ENCODE data around the gene DNM3.

Gene DNM3

DNA sequence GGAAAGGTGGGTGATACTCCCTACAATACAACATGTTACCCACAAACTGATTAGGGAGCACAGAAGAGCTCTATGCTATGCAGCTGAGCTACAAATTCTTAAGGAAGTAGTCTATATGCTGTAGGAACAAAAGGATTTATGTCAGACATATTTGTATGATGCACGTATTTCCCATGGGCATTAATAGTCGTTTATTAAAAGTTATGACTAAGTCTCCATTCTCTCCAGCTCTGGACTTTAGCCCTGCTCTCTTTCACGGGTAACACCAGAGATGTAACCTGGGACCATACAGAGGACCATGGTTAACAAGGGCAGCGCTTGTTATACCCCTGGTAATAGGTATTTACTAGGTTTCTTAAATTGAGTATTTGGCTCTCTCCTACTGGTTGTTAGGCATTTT is 411.0 kb downstream of the DNM3 start:
- Histone ChIP-seq H3K79me2 (ENCODE audit: insufficient read depth, low read length) (no peaks in the 10 kb centered on the region), H3K27me3 (ENCODE audit: low read length) (no peaks in the 10 kb centered on the region), H3K9ac (ENCODE audit: low read length) (no peak overlapping the region), H3K4me2 (ENCODE audit: low read depth, low read length, poor library complexity, severe bottlenecking) (no peak overlapping the region), H2AFZ (ENCODE audit: low read depth, low read length, severe bottlenecking) (no peak overlapping the region), H3K4me3 (ENCODE audit: insufficient read depth, low read length, poor library complexity, severe bottlenecking) (no peak overlapping the region), H3K36me3 (ENCODE audit: low read length) (no peaks in the 10 kb centered on the region), H3F3A (ENCODE audit: insufficient read depth) (no peaks in the 10 kb centered on the region), H3K27ac (ENCODE audit: low read depth, low read length) (no peak overlapping the region), H4K20me1 (ENCODE audit: low read depth, low read length) (no peaks in the 10 kb centered on the region), H3K9me3 (ENCODE audit: insufficient read depth, low read length) (no peaks in the 10 kb centered on the region), H3K9me2 (replicated peaks; ENCODE audit: insufficient read depth, low read length) (no peaks in the 10 kb centered on the region)
- no peak for TF ChIP-seq EZH2phosphoT487 (conservative IDR thresholded peaks at IDR 0.05; ENCODE audit: low read length)
- TF ChIP-seq, protein P1, sequence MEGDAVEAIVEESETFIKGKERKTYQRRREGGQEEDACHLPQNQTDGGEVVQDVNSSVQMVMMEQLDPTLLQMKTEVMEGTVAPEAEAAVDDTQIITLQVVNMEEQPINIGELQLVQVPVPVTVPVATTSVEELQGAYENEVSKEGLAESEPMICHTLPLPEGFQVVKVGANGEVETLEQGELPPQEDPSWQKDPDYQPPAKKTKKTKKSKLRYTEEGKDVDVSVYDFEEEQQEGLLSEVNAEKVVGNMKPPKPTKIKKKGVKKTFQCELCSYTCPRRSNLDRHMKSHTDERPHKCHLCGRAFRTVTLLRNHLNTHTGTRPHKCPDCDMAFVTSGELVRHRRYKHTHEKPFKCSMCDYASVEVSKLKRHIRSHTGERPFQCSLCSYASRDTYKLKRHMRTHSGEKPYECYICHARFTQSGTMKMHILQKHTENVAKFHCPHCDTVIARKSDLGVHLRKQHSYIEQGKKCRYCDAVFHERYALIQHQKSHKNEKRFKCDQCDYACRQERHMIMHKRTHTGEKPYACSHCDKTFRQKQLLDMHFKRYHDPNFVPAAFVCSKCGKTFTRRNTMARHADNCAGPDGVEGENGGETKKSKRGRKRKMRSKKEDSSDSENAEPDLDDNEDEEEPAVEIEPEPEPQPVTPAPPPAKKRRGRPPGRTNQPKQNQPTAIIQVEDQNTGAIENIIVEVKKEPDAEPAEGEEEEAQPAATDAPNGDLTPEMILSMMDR (IDR thresholded peaks at IDR 0.05; ENCODE audit: insufficient read depth, low read length, poor library complexity, severe bottlenecking) = no peak

DNA sequence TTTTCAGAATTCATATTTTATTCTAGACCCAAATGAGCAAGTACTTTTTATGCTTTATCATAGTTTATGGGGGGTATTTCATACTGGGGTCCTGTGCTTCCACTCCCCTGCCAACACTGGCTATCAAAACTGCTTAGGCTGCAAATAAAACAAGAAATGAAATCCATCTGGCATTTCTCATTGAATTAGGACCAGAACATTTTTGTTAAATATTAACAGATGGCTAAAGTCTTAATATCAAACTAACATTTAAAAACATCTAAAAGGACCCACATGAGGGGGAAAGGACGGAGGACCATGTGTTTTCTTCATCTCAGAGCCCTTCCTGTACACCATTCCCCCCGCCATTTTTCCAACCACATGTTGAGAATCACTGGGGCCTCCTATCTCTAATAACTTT is 411.7 kb downstream of the DNM3 start:
- no peaks in the 10 kb centered on the region for H3K36me3 ChIP-seq (ENCODE audit: low read length)
- H4K20me1 ChIP-seq (ENCODE audit: low read depth, low read length) = no peaks in the 10 kb centered on the region
- H3F3A ChIP-seq (ENCODE audit: insufficient read depth) = no peaks in the 10 kb centered on the region
- H3K9me2 ChIP-seq (replicated peaks; ENCODE audit: insufficient read depth, low read length) = no peaks in the 10 kb centered on the region
- H3K9me3 ChIP-seq (ENCODE audit: insufficient read depth, low read length) = no peaks in the 10 kb centered on the region
- TF ChIP-seq, protein P1 (IDR thresholded peaks at IDR 0.05; ENCODE audit: insufficient read depth, low read length, poor library complexity, severe bottlenecking) = no peak
- no peak for TF ChIP-seq EZH2phosphoT487 (conservative IDR thresholded peaks at IDR 0.05; ENCODE audit: low read length)
- H3K4me2 ChIP-seq (ENCODE audit: low read depth, low read length, poor library complexity, severe bottlenecking) = no peak overlapping the region
- no peaks in the 10 kb centered on the region for H3K79me2 ChIP-seq (ENCODE audit: insufficient read depth, low read length)
- H3K27ac ChIP-seq (ENCODE audit: low read depth, low read length) = no peak overlapping the region
- H3K4me3 ChIP-seq (ENCODE audit: insufficient read depth, low read length, poor library complexity, severe bottlenecking) = no peak overlapping the region
- no peaks in the 10 kb centered on the region for H3K27me3 ChIP-seq (ENCODE audit: low read length)
- H3K9ac ChIP-seq (ENCODE audit: low read length) = no peak overlapping the region
- H2AFZ ChIP-seq (ENCODE audit: low read depth, low read length, severe bottlenecking) = no peak overlapping the region

DNA sequence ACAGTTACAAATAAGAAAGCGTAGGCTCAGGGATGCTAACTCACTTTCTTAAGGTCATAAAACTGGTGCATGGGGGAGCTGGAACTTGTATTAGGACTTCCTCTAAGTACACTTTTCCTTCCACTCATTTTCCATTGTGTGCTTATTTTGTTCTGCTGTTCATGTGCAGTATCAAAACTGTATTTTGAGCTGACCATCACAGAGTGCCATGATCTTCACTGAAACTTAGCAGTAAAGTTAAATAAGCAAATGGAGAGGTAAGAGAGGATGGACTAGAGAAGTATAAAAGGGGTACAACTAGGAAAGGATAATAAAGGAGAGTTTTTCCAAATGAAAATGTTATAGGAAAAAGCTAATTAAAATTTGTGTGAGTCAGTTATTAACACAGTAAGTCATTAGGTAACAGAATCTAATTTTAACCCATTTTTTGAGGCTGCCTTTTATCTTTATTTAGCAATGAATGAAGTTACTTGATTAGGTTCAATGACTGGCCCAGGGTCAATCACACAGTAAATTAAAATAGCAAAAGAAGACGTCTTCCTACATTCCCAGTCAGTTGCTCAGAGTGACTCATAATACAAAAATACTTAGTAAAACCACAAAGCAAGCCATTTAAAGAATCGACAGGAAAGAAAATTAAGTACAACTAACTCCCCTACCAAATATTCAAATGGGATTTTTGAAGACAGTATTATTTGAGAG is 413.4 kb downstream of the DNM3 start:
- H3F3A ChIP-seq (ENCODE audit: insufficient read depth) = no peaks in the 10 kb centered on the region
- H3K9me3 ChIP-seq (ENCODE audit: insufficient read depth, low read length) = 0 out of 2 replicates have a peak, but pooled peaks cover 2% of the 10 kb centered on the region
- H3K9ac ChIP-seq (ENCODE audit: low read length) = no peak overlapping the region
- H4K20me1 ChIP-seq (ENCODE audit: low read depth, low read length) = no peaks in the 10 kb centered on the region
- no peaks in the 10 kb centered on the region for H3K9me2 ChIP-seq (replicated peaks; ENCODE audit: insufficient read depth, low read length)
- H3K27me3 ChIP-seq (ENCODE audit: low read length) = no peaks in the 10 kb centered on the region
- TF ChIP-seq EZH2phosphoT487 (conservative IDR thresholded peaks at IDR 0.05; ENCODE audit: low read length) = no peak
- TF ChIP-seq, protein P1 (IDR thresholded peaks at IDR 0.05; ENCODE audit: insufficient read depth, low read length, poor library complexity, severe bottlenecking) = no peak
- H3K27ac ChIP-seq (ENCODE audit: low read depth, low read length) = no peak overlapping the region
- H3K79me2 ChIP-seq (ENCODE audit: insufficient read depth, low read length) = no peaks in the 10 kb centered on the region
- no peak overlapping the region for H2AFZ ChIP-seq (ENCODE audit: low read depth, low read length, severe bottlenecking)
- no peak overlapping the region for H3K4me2 ChIP-seq (ENCODE audit: low read depth, low read length, poor library complexity, severe bottlenecking)
- no peak overlapping the region for H3K4me3 ChIP-seq (ENCODE audit: insufficient read depth, low read length, poor library complexity, severe bottlenecking)
- no peaks in the 10 kb centered on the region for H3K36me3 ChIP-seq (ENCODE audit: low read length)
